GM12878 (cell line): ENCODE data around the gene TUBB. TPM values are rescaled to one million over a fixed set of nuclear protein-coding genes. Genes with fewer than 3 reads are reported as not detected.

Source experiments
- BACH1 ChIP-seq: fragments of 450-650 bp; IDR thresholded peaks from 2 replicates; pipeline ENCODE4 v1.6.1; 2017; ENCODE audit warnings: mild to moderate bottlenecking, borderline replicate concordance
- BCL11A ChIP-seq: IDR thresholded peaks from 2 replicates; pipeline ENCODE4 v1.6.1; 2011; ENCODE audit warnings: low read depth, low read length
- EED ChIP-seq: sonication (generic); IDR thresholded peaks from 2 replicates; pipeline ENCODE4 v1.6.1; 2016; ENCODE audit warnings: antibody characterized with exemption, low read depth
- EP300 ChIP-seq, 2 experiments: fragments of 150-350 bp in 1 of 2; IDR thresholded peaks; 2 replicates each; pipeline ENCODE4 v1.6.1; 2011 to 2012; ENCODE audit warnings: low read depth in 2 of 2, low read length in 2 of 2, borderline replicate concordance in 1 of 2, improper control_type of control experiment in 1 of 2, inconsistent platforms in 1 of 2; ENCODE audit not compliant: control insufficient read depth in 1 of 2
- HCFC1 ChIP-seq: fragments of 150-350 bp; IDR thresholded peaks from 2 replicates; pipeline ENCODE4 v1.6.1; 2014; ENCODE audit warnings: low read length
- KLF5 ChIP-seq: fragments of 450-650 bp; IDR thresholded peaks from 2 replicates; pipeline ENCODE4 v1.6.1; 2014; ENCODE audit warnings: mild to moderate bottlenecking; ENCODE audit not compliant: partially characterized antibody
- LARP7 ChIP-seq: fragments of 450-650 bp; IDR thresholded peaks from 2 replicates; pipeline ENCODE4 v1.6.1; 2017; ENCODE audit warnings: mild to moderate bottlenecking
- NBN ChIP-seq: fragments of 450-650 bp; IDR thresholded peaks from 2 replicates; pipeline ENCODE4 v1.6.1; 2016
- NRF1 ChIP-seq: conservative IDR thresholded peaks from 2 replicates; pipeline ENCODE4 v1.6.1; 2011; ENCODE audit warnings: mild to moderate bottlenecking, low read depth, low read length, improper control_type of control experiment
- PAX5 ChIP-seq: IDR thresholded peaks from 2 replicates; pipeline ENCODE4 v1.6.1; 2011; ENCODE audit warnings: low read depth, low read length, borderline replicate concordance
- PML ChIP-seq: IDR thresholded peaks from 2 replicates; pipeline ENCODE4 v1.6.1; 2012; ENCODE audit warnings: low read length, inconsistent platforms
- RUNX3 ChIP-seq: IDR thresholded peaks from 2 replicates; pipeline ENCODE4 v1.6.1; 2012; ENCODE audit warnings: low read length, inconsistent platforms
- SIN3A ChIP-seq: IDR thresholded peaks from 2 replicates; pipeline ENCODE4 v1.6.1; 2012; ENCODE audit warnings: low read depth, low read length, improper control_type of control experiment
- SRF ChIP-seq, 2 experiments: IDR thresholded peaks; 2 replicates each; pipeline ENCODE4 v1.6.1; 2011; ENCODE audit warnings: low read depth in 2 of 2, low read length in 2 of 2, mild to moderate bottlenecking in 1 of 2, moderate library complexity in 1 of 2
- STAT3 ChIP-seq: IDR thresholded peaks from 2 replicates; pipeline ENCODE4 v1.6.1; 2011; ENCODE audit warnings: low read depth, low read length, improper control_type of control experiment
- SUZ12 ChIP-seq: fragments of 200-600 bp; sonication (generic); IDR thresholded peaks from one replicate; pipeline ENCODE4 v1.6.1; 2018; ENCODE audit warnings: antibody characterized with exemption, mild to moderate bottlenecking; ENCODE audit not compliant: unreplicated experiment
- TARDBP ChIP-seq: IDR thresholded peaks from 2 replicates; pipeline ENCODE4 v1.6.1; 2016; ENCODE audit warnings: borderline replicate concordance
- TBL1XR1 ChIP-seq: IDR thresholded peaks from 2 replicates; pipeline ENCODE4 v1.6.1; 2012; ENCODE audit warnings: low read depth, low read length, improper control_type of control experiment
- WRNIP1 ChIP-seq: IDR thresholded peaks from 2 replicates; pipeline ENCODE4 v1.6.1; 2011; ENCODE audit warnings: low read depth, low read length, improper control_type of control experiment, borderline replicate concordance
- ZNF207 ChIP-seq: fragments of 450-650 bp; IDR thresholded peaks from 2 replicates; pipeline ENCODE4 v1.6.1; 2014; ENCODE audit warnings: antibody characterized with exemption, mild to moderate bottlenecking, borderline replicate concordance
- polyA plus RNA-seq, 11 experiments: library from polyadenylated mRNA; depleted of rRNA in 4 of 11; unstranded in 6 of 11; stranded (reverse) in 5 of 11; fragments of >200 nt; fragmentation: Nextera tagmentation in 4 of 11; fragmentation: Illumina TruSeq in 1 of 11; extraction: Ambion mirVana in 4 of 11; extraction: Trizol in 1 of 11; gene quantifications; 1 replicate in 1 of 11; 2 replicates in 10 of 11; pipeline versions ENCODE4 v1.2.1 to v1.2.3, GENCODE V29; 2011 to 2016; ENCODE audit warnings: inconsistent platforms in 2 of 11, missing spikeins in 2 of 11, low read depth in 1 of 11
- total RNA-seq, 4 experiments: library from RNA; depleted of rRNA in 3 of 4; stranded (reverse); fragments of >200 nt in 3 of 4; fragmentation: Illumina TruSeq in 1 of 4; extraction: Trizol in 1 of 4; gene quantifications; 2 replicates each; pipeline versions ENCODE4 v1.2.1 to v1.2.3, GENCODE V29; 2013 to 2021
- TF ChIP-seq, protein P1 (sequence below): fragments of 450-650 bp; IDR thresholded peaks from 2 replicates; pipeline ENCODE4 v1.6.1; 2017; ENCODE audit warnings: mild to moderate bottlenecking, moderate library complexity
- TF ChIP-seq, protein P2 (sequence below): fragments of 450-650 bp; IDR thresholded peaks from 2 replicates; pipeline ENCODE4 v1.6.1; 2017; ENCODE audit warnings: mild to moderate bottlenecking
- TF ChIP-seq, protein P3 (sequence below): IDR thresholded peaks from 2 replicates; pipeline ENCODE4 v1.6.1; 2012; ENCODE audit warnings: mild to moderate bottlenecking, low read depth, low read length

Gene TUBB
- total and polyA plus RNA-seq, 10 of the 15 experiments (the other 5 are each of a cell fraction or from before 2014, with no cell fraction given), result 1,039 to 3,052 (median 1,656) TPM

- TF ChIP-seq, protein P1, sequence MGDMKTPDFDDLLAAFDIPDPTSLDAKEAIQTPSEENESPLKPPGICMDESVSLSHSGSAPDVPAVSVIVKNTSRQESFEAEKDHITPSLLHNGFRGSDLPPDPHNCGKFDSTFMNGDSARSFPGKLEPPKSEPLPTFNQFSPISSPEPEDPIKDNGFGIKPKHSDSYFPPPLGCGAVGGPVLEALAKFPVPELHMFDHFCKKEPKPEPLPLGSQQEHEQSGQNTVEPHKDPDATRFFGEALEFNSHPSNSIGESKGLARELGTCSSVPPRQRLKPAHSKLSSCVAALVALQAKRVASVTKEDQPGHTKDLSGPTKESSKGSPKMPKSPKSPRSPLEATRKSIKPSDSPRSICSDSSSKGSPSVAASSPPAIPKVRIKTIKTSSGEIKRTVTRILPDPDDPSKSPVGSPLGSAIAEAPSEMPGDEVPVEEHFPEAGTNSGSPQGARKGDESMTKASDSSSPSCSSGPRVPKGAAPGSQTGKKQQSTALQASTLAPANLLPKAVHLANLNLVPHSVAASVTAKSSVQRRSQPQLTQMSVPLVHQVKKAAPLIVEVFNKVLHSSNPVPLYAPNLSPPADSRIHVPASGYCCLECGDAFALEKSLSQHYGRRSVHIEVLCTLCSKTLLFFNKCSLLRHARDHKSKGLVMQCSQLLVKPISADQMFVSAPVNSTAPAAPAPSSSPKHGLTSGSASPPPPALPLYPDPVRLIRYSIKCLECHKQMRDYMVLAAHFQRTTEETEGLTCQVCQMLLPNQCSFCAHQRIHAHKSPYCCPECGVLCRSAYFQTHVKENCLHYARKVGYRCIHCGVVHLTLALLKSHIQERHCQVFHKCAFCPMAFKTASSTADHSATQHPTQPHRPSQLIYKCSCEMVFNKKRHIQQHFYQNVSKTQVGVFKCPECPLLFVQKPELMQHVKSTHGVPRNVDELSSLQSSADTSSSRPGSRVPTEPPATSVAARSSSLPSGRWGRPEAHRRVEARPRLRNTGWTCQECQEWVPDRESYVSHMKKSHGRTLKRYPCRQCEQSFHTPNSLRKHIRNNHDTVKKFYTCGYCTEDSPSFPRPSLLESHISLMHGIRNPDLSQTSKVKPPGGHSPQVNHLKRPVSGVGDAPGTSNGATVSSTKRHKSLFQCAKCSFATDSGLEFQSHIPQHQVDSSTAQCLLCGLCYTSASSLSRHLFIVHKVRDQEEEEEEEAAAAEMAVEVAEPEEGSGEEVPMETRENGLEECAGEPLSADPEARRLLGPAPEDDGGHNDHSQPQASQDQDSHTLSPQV, result no peak
- TF ChIP-seq WRNIP1 (no peak), HCFC1 (no peak; the same call in 1 of the 2 replicates), PAX5 (no peak), BACH1 (0 out of 2 replicates have a peak, but pooled peaks have one; percentile 21), NBN (no peak; the same call in 1 of the 2 replicates), RUNX3 (no peak), NRF1 (no peak), BCL11A (no peak), EP300 (IDR thresholded peaks at IDR 0.05; ENCODE audit: borderline replicate concordance in 1 of 2, control insufficient read depth in 1 of 2, low read depth in 2 of 2, low read length in 2 of 2) (no peak), ZNF207 (0 out of 2 replicates have a peak, but pooled peaks have one; percentile 53), TARDBP (peak; percentile 22; the same call in 1 of the 2 replicates), LARP7 (peak; percentile 71), STAT3 (no peak), PML (no peak), SRF (IDR thresholded peaks at IDR 0.05; ENCODE audit: low read depth in 2 of 2, low read length in 2 of 2) (no peak), EED (no peak), KLF5 (peak; percentile 34), SUZ12 (no peak), TBL1XR1 (no peak), SIN3A (peak; percentile 45; the same call in 1 of the 2 replicates)
- TF ChIP-seq, protein P2, sequence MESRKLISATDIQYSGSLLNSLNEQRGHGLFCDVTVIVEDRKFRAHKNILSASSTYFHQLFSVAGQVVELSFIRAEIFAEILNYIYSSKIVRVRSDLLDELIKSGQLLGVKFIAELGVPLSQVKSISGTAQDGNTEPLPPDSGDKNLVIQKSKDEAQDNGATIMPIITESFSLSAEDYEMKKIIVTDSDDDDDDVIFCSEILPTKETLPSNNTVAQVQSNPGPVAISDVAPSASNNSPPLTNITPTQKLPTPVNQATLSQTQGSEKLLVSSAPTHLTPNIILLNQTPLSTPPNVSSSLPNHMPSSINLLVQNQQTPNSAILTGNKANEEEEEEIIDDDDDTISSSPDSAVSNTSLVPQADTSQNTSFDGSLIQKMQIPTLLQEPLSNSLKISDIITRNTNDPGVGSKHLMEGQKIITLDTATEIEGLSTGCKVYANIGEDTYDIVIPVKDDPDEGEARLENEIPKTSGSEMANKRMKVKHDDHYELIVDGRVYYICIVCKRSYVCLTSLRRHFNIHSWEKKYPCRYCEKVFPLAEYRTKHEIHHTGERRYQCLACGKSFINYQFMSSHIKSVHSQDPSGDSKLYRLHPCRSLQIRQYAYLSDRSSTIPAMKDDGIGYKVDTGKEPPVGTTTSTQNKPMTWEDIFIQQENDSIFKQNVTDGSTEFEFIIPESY, result no peak
- TF ChIP-seq, protein P3, sequence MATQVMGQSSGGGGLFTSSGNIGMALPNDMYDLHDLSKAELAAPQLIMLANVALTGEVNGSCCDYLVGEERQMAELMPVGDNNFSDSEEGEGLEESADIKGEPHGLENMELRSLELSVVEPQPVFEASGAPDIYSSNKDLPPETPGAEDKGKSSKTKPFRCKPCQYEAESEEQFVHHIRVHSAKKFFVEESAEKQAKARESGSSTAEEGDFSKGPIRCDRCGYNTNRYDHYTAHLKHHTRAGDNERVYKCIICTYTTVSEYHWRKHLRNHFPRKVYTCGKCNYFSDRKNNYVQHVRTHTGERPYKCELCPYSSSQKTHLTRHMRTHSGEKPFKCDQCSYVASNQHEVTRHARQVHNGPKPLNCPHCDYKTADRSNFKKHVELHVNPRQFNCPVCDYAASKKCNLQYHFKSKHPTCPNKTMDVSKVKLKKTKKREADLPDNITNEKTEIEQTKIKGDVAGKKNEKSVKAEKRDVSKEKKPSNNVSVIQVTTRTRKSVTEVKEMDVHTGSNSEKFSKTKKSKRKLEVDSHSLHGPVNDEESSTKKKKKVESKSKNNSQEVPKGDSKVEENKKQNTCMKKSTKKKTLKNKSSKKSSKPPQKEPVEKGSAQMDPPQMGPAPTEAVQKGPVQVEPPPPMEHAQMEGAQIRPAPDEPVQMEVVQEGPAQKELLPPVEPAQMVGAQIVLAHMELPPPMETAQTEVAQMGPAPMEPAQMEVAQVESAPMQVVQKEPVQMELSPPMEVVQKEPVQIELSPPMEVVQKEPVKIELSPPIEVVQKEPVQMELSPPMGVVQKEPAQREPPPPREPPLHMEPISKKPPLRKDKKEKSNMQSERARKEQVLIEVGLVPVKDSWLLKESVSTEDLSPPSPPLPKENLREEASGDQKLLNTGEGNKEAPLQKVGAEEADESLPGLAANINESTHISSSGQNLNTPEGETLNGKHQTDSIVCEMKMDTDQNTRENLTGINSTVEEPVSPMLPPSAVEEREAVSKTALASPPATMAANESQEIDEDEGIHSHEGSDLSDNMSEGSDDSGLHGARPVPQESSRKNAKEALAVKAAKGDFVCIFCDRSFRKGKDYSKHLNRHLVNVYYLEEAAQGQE, result no peak
These were observed 41.0 kb upstream of the TUBB start (continued) for GRCh38 chr6:30678964-30679726.
